ENCODE data around the gene ATXN3L.

GRCh38 chrX:13340182-13340791 is 20.4 kb upstream of the ATXN3L start:
- TF ChIP-seq, protein P1, sequence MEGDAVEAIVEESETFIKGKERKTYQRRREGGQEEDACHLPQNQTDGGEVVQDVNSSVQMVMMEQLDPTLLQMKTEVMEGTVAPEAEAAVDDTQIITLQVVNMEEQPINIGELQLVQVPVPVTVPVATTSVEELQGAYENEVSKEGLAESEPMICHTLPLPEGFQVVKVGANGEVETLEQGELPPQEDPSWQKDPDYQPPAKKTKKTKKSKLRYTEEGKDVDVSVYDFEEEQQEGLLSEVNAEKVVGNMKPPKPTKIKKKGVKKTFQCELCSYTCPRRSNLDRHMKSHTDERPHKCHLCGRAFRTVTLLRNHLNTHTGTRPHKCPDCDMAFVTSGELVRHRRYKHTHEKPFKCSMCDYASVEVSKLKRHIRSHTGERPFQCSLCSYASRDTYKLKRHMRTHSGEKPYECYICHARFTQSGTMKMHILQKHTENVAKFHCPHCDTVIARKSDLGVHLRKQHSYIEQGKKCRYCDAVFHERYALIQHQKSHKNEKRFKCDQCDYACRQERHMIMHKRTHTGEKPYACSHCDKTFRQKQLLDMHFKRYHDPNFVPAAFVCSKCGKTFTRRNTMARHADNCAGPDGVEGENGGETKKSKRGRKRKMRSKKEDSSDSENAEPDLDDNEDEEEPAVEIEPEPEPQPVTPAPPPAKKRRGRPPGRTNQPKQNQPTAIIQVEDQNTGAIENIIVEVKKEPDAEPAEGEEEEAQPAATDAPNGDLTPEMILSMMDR (IDR thresholded peaks at IDR 0.05; ENCODE audit: insufficient read depth, low read length, poor library complexity, severe bottlenecking), result no peak
- no peak for TF ChIP-seq EZH2phosphoT487 (conservative IDR thresholded peaks at IDR 0.05; ENCODE audit: low read length)

All from SU-DHL-6 (cell line).